OCI-LY7 (cell line): ENCODE measurements around the gene OXSR1.

ENCODE experiments used
- EZH2phosphoT487 ChIP-seq: fragments of 200-600 bp; sonication (generic); IDR thresholded peaks from 2 replicates; pipeline ENCODE4 v1.6.1; 2018; ENCODE audit warnings: low read depth, borderline replicate concordance, mild to moderate bottlenecking, mixed run types, antibody characterized with exemption, low read length, moderate library complexity, mixed read lengths
- TF ChIP-seq, protein P1 (sequence below): fragments of 200-600 bp; sonication (generic); conservative IDR thresholded peaks from 2 replicates; pipeline ENCODE4 v1.5.1; 2014; ENCODE audit warnings: mild to moderate bottlenecking, antibody characterized with exemption, low read length, moderate library complexity, mixed read lengths

DNA sequence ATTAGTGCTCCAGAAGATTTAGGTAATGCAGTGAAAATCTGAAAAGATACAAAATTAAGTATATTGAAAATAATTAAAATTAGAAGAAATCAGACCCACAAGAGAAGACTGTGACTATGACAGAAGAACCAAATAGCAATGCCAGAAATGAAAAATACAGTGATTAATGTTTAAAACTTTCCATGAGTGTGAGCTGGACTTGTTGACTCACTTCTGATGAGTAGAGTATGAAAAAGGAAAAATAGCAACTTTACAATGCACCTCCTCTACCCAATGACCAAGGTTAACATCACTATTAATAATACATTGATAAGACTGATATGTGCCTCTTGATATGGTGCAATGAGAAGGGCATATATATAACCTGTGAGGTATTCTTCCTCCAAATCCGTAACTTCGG, 60.9 kb downstream of the OXSR1 start:
- TF ChIP-seq, protein P1, sequence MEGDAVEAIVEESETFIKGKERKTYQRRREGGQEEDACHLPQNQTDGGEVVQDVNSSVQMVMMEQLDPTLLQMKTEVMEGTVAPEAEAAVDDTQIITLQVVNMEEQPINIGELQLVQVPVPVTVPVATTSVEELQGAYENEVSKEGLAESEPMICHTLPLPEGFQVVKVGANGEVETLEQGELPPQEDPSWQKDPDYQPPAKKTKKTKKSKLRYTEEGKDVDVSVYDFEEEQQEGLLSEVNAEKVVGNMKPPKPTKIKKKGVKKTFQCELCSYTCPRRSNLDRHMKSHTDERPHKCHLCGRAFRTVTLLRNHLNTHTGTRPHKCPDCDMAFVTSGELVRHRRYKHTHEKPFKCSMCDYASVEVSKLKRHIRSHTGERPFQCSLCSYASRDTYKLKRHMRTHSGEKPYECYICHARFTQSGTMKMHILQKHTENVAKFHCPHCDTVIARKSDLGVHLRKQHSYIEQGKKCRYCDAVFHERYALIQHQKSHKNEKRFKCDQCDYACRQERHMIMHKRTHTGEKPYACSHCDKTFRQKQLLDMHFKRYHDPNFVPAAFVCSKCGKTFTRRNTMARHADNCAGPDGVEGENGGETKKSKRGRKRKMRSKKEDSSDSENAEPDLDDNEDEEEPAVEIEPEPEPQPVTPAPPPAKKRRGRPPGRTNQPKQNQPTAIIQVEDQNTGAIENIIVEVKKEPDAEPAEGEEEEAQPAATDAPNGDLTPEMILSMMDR = no peak
- no peak for TF ChIP-seq EZH2phosphoT487
